ENCODE data around the gene TMPRSS15.
"Not testable (repeated sequence)": the region's sequence is repeated elsewhere in the genome, so short reads cannot be mapped to it uniquely, and the experiment has no call there.

The TMPRSS15 gene

DNA sequence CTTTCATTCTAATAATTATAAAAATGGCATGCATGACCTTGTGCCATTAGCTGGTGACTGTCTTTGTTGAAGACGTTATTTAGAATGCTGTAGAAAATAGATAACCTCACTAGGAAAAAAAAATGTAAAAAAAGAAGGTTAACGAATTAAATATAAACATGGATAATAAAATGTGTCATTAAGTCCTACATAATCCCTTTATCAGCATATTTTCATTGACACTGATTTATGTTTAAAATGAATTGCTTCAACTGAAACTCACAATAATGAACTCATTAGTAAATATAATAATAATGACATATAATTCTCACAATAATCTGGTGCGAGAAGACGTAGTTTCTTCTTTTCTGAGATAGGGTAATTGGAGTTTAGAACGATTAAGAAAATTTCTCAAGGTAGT is 4.7 kb downstream of the TMPRSS15 start:
- peak overlapping the region in 1 of 3 experiments; percentile 72 for H3K27ac Mint-ChIP-seq
- H3K9me3 Mint-ChIP-seq = peaks cover 11% of the 10 kb centered on the region
- no peak overlapping the region for H3K4me3 Mint-ChIP-seq
- H3K27me3 Mint-ChIP-seq (ENCODE audit: low read depth) = no peaks in the 10 kb centered on the region
- TF ChIP-seq, protein P1, sequence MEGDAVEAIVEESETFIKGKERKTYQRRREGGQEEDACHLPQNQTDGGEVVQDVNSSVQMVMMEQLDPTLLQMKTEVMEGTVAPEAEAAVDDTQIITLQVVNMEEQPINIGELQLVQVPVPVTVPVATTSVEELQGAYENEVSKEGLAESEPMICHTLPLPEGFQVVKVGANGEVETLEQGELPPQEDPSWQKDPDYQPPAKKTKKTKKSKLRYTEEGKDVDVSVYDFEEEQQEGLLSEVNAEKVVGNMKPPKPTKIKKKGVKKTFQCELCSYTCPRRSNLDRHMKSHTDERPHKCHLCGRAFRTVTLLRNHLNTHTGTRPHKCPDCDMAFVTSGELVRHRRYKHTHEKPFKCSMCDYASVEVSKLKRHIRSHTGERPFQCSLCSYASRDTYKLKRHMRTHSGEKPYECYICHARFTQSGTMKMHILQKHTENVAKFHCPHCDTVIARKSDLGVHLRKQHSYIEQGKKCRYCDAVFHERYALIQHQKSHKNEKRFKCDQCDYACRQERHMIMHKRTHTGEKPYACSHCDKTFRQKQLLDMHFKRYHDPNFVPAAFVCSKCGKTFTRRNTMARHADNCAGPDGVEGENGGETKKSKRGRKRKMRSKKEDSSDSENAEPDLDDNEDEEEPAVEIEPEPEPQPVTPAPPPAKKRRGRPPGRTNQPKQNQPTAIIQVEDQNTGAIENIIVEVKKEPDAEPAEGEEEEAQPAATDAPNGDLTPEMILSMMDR (IDR thresholded peaks at IDR 0.05; ENCODE audit: unreplicated experiment in 3 of 3) = no peak
- no peaks in the 10 kb centered on the region for H3K36me3 Mint-ChIP-seq (ENCODE audit: low read depth)
- peaks cover 7% of the 10 kb centered on the region for H3K4me1 Mint-ChIP-seq

DNA sequence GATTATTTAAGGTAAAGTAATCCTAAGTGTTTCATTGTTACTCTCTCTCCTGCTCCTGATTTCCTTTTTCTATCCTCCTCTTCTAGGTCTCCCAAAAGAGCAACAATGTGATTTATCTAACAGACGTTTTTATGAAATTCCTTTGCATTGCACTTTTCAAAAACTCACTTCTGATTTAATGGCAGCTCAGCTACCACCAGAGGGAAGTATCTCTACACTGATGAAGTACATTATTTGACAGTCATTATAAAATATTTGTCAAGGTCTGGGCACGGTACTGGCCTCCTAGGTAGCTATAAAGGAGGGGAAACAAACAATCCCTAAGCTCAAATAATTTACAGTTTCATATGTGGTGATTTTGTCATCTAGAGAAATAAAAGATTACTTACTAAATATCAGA is 15.6 kb downstream of the TMPRSS15 start:
- Mint-ChIP-seq H3K36me3 (ENCODE audit: low read depth) (no peaks in the 10 kb centered on the region), H3K9me3 (peaks cover 11% of the 10 kb centered on the region), H3K4me3 (no peak overlapping the region), H3K27ac (no peak overlapping the region), H3K27me3 (ENCODE audit: low read depth) (no peaks in the 10 kb centered on the region), H3K4me1 (peaks cover 5% of the 10 kb centered on the region)
- TF ChIP-seq, protein P1 (IDR thresholded peaks at IDR 0.05; ENCODE audit: unreplicated experiment in 3 of 3) = peak in 1 of 3 experiments; percentile 19

DNA sequence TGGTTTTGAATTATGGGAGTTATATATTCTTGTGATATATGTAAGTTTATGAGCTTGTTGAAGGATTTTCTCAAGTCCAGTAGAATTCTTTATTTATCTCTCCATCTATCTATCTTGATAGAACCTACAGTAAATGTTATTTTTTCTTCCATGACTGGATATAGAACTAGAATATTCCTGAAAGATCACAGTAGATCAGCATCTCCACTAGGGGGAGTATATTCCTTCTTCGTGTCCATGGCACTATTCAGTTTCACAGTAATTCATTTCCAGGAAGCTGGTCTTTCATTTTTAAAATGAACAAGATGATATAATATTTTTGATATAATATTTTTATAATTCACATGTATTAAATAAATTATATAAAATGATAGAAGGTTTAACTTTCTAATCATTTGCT is 18.8 kb downstream of the TMPRSS15 start:
- Mint-ChIP-seq H3K36me3 (ENCODE audit: low read depth) (no peaks in the 10 kb centered on the region), H3K4me3 (no peak overlapping the region), H3K9me3 (no peaks in the 10 kb centered on the region), H3K27ac (no peak overlapping the region), H3K27me3 (ENCODE audit: low read depth) (no peaks in the 10 kb centered on the region), H3K4me1 (peaks cover 15% of the 10 kb centered on the region)
- TF ChIP-seq, protein P1 (IDR thresholded peaks at IDR 0.05; ENCODE audit: unreplicated experiment in 3 of 3) = peak; percentile 41 to 63 (median 46)

DNA sequence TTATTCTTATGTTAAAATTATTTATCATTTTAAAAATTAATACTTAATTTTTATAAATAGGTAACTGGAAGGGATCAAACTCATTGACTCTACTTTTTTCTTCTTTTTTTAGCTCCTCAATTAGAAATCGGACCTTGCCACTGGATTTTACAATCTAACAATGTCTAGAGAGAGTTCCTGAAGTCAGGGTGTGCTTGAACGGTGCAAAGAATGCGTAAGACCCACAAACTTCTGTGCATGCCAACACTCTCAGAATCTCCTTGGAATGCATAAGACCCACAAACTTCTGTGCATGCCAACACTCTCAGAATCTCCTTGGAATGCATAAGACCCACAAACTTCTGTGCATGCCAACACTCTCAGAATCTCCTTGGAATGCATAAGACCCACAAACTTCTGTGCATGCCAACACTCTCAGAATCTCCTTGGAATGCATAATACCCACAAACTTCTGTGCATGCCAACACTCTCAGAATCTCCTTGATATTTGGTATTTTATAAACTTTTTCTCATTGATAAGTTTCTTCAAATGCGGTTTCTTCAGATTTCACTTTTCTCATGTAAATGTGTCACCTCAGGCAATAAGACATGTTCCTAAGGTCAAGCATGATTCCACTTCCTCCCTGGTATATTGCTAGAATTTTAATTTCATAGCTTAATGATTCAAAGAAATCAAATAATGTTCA is 20.5 kb downstream of the TMPRSS15 start:
- H3K36me3 Mint-ChIP-seq (ENCODE audit: low read depth); H3K27me3 Mint-ChIP-seq (ENCODE audit: low read depth); H3K27ac Mint-ChIP-seq; H3K9me3 Mint-ChIP-seq; H3K4me3 Mint-ChIP-seq: not testable (repeated sequence)
- H3K4me1 Mint-ChIP-seq = peaks cover 15% of the 10 kb centered on the region

DNA sequence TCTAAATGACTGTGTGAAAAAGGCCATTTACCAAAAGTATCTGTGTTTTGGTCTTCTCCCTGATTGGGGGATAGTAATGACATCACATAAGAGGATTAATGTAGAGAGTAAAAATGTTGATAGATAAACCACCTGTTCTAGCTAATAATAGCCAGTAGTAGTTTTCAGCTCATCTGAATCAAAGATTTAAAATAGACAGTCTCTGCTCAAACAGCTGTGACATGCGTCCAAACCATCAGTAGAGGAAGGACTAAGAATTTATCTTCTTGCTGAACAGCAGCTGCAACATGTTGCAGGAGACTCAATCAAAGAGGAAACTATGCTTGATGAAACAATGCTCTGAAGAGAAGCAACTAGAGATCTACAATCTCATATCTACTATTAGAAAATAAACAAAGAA is 21.4 kb downstream of the TMPRSS15 start:
- Mint-ChIP-seq H3K4me1 (peaks cover 18% of the 10 kb centered on the region), H3K9me3 (no peaks in the 10 kb centered on the region), H3K27ac (peak overlapping the region in 2 of 3 experiments; percentile 13 to 45), H3K4me3 (no peak overlapping the region), H3K27me3 (ENCODE audit: low read depth) (no peaks in the 10 kb centered on the region), H3K36me3 (ENCODE audit: low read depth) (no peaks in the 10 kb centered on the region)
- TF ChIP-seq, protein P1 (IDR thresholded peaks at IDR 0.05; ENCODE audit: unreplicated experiment in 3 of 3) = no peak

DNA sequence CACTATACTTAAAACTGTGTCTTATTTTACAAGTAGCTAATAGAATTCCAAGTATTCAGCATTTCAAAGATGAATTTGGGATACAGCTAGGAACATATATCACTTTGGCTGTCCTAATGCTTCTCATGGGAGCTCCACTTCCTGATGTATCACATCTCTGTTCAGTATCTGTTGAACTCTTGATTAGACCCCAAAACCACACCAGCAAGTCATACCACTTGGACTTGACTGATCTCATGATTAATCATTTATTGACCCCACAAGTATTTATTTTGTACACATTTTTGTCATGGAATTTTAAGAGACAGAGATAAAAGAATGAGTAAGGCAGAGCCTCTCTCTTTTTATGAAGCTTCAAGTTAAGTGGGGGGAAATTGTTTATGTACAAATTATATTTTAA is 30.0 kb downstream of the TMPRSS15 start:
- H3K36me3 Mint-ChIP-seq (ENCODE audit: low read depth) = no peaks in the 10 kb centered on the region
- H3K4me1 Mint-ChIP-seq = peaks cover 7% of the 10 kb centered on the region
- no peaks in the 10 kb centered on the region for H3K27me3 Mint-ChIP-seq (ENCODE audit: low read depth)
- no peak overlapping the region for H3K4me3 Mint-ChIP-seq
- TF ChIP-seq, protein P1 (IDR thresholded peaks at IDR 0.05; ENCODE audit: unreplicated experiment in 3 of 3) = no peak
- H3K27ac Mint-ChIP-seq = no peak overlapping the region
- H3K9me3 Mint-ChIP-seq = no peaks in the 10 kb centered on the region
